GM23338 (cell line): ENCODE data around the gene TRAF1.

Source experiments
- CTCF ChIP-seq, 2 experiments: fragments of 200-600 bp in 1 of 2; sonication (generic) in 1 of 2; conservative IDR thresholded peaks; 2 replicates each; pipeline versions ENCODE4 v1.5.1 to v1.6.1; 2016 to 2017; ENCODE audit warnings: antibody characterized with exemption in 2 of 2, low read depth in 2 of 2, mild to moderate bottlenecking in 2 of 2, moderate library complexity in 1 of 2
- EZH2 ChIP-seq: fragments of 200-600 bp; sonication (generic); IDR thresholded peaks from one replicate; pipeline ENCODE4 v1.8.0; 2017; ENCODE audit warnings: antibody characterized with exemption, mild to moderate bottlenecking, low read depth; ENCODE audit not compliant: unreplicated experiment
- NANOG ChIP-seq: IDR thresholded peaks from 2 replicates; pipeline ENCODE4 v1.6.1; 2016; ENCODE audit warnings: antibody characterized with exemption, borderline replicate concordance

- no peak for TF ChIP-seq CTCF (conservative IDR thresholded peaks at IDR 0.05; ENCODE audit: low read depth in 2 of 2)
- no peak for TF ChIP-seq EZH2
- no peak for TF ChIP-seq NANOG
These were observed 61.4 kb downstream of the TRAF1 start for GRCh38 chr9:120865176-120865575.
